A549 (cell line): ENCODE data around the gene SH3PXD2A.

ENCODE experiments used
- FOSL2 ChIP-seq, 2 experiments: fragments of 450-650 bp in 1 of 2; fragments of >200 bp in 1 of 2; sonication (Bioruptor Twin) in 1 of 2; formaldehyde crosslinking; IDR thresholded peaks; 2 replicates each; pipeline versions ENCODE4 v1.5.0 to v1.6.1; 2016 to 2020; ENCODE audit warnings: mild to moderate bottlenecking in 1 of 2, moderate library complexity in 1 of 2
- GATA3 ChIP-seq: IDR thresholded peaks from 2 replicates; pipeline ENCODE4 v1.6.1; 2012; ENCODE audit warnings: borderline replicate concordance
- MYC ChIP-seq: IDR thresholded peaks from 2 replicates; pipeline ENCODE4 v1.6.1; 2012; ENCODE audit warnings: mild to moderate bottlenecking, inconsistent platforms, low read length, improper control_type of control experiment, borderline replicate concordance
- NPAS2 ChIP-seq: fragments of 250-450 bp; sonication (Bioruptor Pico); IDR thresholded peaks from 2 replicates; pipeline ENCODE4 v1.8.0; 2022; ENCODE audit warnings: mild to moderate bottlenecking, moderate library complexity, borderline replicate concordance
- POLR2A ChIP-seq: IDR thresholded peaks from 2 replicates; pipeline ENCODE4 v1.6.1; 2012; ENCODE audit warnings: mild to moderate bottlenecking, low read length
- RAD21 ChIP-seq, 2 experiments: fragments of >200 bp in 1 of 2; sonication (Bioruptor Twin) in 1 of 2; formaldehyde crosslinking in 1 of 2; IDR thresholded peaks in 1 of 2; conservative IDR thresholded peaks in 1 of 2; 2 replicates in 1 of 2; 3 replicates in 1 of 2; pipeline ENCODE4 v1.6.1; 2012 to 2018; ENCODE audit warnings: inconsistent platforms in 1 of 2
- RFX5 ChIP-seq: fragments of 450-650 bp; IDR thresholded peaks from 2 replicates; pipeline ENCODE4 v1.7.1; 2014; ENCODE audit warnings: antibody characterized with exemption, mild to moderate bottlenecking, moderate library complexity
- SMC3 ChIP-seq: fragments of >200 bp; sonication (Bioruptor Twin); formaldehyde crosslinking; IDR thresholded peaks from 3 replicates; pipeline ENCODE4 v1.6.1; 2018; ENCODE audit warnings: inconsistent platforms
- TFCP2L1 ChIP-seq: fragments of 250-450 bp; sonication (Bioruptor Pico); IDR thresholded peaks from 2 replicates; pipeline ENCODE4 v1.5.0; 2021; ENCODE audit warnings: mild to moderate bottlenecking
- ZNF302 ChIP-seq: fragments of 250-450 bp; sonication (Bioruptor Pico); IDR thresholded peaks from 2 replicates; pipeline ENCODE4 v1.9.0; 2021; ENCODE audit warnings: inconsistent platforms, mild to moderate bottlenecking, moderate library complexity
- TF ChIP-seq, protein P1 (sequence below): fragments of >200 bp; sonication (Bioruptor Twin); formaldehyde crosslinking; IDR thresholded peaks from 3 replicates; pipeline ENCODE4 v1.5.1; 2016
- TF ChIP-seq, protein P2 (sequence below): IDR thresholded peaks from 2 replicates; pipeline ENCODE4 v1.6.1; 2012; ENCODE audit warnings: low read depth, borderline replicate concordance
- TF ChIP-seq, protein P3 (sequence below): fragments of 200-600 bp; sonication (generic); IDR thresholded peaks from 2 replicates; pipeline ENCODE4 v1.6.1; 2016; ENCODE audit warnings: antibody characterized with exemption, mild to moderate bottlenecking, moderate library complexity
- TF ChIP-seq, protein P4 (sequence below): fragments of 450-650 bp; IDR thresholded peaks from 2 replicates; pipeline ENCODE4 v1.6.1; 2014; ENCODE audit warnings: antibody characterized with exemption

DNA sequence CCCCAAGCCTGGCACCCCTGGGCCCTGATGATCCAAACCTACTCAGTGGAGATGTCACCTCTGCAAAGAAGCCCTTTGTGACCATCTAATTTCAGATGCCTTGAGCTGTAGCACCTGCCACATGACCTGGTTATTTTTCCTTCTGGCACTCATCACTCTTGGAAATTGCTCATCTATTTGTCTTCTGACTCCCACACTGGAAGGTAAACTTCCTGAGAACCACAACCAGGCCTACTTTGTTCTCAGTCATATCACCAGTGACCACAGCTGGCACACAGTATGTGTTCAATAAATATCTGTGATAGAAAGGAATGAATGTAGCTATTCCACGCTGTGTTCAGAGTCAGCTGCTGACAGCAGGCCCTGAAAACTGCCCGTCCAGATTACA is 97.1 kb downstream of the SH3PXD2A start:
- TF ChIP-seq GATA3 (peak; percentile 76; the same call in 1 of the 2 replicates), ZNF302 (CRISPR knock-in tag) (no peak), RFX5 (no peak), SMC3 (peak; percentile 17; the same call in 2 of the 3 replicates), MYC (no peak), FOSL2 (IDR thresholded peaks at IDR 0.05) (peak; percentile 71), FOSL2 (CRISPR knock-in tag; IDR thresholded peaks at IDR 0.05) (peak; percentile 87), POLR2A (no peak), TFCP2L1 (CRISPR knock-in tag) (no peak), RAD21 (conservative IDR thresholded peaks at IDR 0.05 in 1 of 2, IDR thresholded peaks at IDR 0.05 in 1 of 2) (peak in 1 of 2 experiments; percentile 12; a peak in 1 of 5 replicates), NPAS2 (CRISPR knock-in tag) (no peak)
- TF ChIP-seq, protein P1, sequence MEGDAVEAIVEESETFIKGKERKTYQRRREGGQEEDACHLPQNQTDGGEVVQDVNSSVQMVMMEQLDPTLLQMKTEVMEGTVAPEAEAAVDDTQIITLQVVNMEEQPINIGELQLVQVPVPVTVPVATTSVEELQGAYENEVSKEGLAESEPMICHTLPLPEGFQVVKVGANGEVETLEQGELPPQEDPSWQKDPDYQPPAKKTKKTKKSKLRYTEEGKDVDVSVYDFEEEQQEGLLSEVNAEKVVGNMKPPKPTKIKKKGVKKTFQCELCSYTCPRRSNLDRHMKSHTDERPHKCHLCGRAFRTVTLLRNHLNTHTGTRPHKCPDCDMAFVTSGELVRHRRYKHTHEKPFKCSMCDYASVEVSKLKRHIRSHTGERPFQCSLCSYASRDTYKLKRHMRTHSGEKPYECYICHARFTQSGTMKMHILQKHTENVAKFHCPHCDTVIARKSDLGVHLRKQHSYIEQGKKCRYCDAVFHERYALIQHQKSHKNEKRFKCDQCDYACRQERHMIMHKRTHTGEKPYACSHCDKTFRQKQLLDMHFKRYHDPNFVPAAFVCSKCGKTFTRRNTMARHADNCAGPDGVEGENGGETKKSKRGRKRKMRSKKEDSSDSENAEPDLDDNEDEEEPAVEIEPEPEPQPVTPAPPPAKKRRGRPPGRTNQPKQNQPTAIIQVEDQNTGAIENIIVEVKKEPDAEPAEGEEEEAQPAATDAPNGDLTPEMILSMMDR: no peak
- TF ChIP-seq, protein P2, sequence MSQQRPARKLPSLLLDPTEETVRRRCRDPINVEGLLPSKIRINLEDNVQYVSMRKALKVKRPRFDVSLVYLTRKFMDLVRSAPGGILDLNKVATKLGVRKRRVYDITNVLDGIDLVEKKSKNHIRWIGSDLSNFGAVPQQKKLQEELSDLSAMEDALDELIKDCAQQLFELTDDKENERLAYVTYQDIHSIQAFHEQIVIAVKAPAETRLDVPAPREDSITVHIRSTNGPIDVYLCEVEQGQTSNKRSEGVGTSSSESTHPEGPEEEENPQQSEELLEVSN: no peak
- TF ChIP-seq, protein P3, sequence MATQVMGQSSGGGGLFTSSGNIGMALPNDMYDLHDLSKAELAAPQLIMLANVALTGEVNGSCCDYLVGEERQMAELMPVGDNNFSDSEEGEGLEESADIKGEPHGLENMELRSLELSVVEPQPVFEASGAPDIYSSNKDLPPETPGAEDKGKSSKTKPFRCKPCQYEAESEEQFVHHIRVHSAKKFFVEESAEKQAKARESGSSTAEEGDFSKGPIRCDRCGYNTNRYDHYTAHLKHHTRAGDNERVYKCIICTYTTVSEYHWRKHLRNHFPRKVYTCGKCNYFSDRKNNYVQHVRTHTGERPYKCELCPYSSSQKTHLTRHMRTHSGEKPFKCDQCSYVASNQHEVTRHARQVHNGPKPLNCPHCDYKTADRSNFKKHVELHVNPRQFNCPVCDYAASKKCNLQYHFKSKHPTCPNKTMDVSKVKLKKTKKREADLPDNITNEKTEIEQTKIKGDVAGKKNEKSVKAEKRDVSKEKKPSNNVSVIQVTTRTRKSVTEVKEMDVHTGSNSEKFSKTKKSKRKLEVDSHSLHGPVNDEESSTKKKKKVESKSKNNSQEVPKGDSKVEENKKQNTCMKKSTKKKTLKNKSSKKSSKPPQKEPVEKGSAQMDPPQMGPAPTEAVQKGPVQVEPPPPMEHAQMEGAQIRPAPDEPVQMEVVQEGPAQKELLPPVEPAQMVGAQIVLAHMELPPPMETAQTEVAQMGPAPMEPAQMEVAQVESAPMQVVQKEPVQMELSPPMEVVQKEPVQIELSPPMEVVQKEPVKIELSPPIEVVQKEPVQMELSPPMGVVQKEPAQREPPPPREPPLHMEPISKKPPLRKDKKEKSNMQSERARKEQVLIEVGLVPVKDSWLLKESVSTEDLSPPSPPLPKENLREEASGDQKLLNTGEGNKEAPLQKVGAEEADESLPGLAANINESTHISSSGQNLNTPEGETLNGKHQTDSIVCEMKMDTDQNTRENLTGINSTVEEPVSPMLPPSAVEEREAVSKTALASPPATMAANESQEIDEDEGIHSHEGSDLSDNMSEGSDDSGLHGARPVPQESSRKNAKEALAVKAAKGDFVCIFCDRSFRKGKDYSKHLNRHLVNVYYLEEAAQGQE: no peak
- TF ChIP-seq, protein P4, sequence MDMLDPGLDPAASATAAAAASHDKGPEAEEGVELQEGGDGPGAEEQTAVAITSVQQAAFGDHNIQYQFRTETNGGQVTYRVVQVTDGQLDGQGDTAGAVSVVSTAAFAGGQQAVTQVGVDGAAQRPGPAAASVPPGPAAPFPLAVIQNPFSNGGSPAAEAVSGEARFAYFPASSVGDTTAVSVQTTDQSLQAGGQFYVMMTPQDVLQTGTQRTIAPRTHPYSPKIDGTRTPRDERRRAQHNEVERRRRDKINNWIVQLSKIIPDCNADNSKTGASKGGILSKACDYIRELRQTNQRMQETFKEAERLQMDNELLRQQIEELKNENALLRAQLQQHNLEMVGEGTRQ: 0 out of 2 replicates have a peak, but pooled peaks have one; percentile 30
